ENCODE results near the gene PDIK1L. TPM values are rescaled to one million over a fixed set of nuclear protein-coding genes. Genes with fewer than 3 reads are reported as not detected.
"Not testable (repeated sequence)": the region's sequence is repeated elsewhere in the genome, so short reads cannot be mapped to it uniquely, and the experiment has no call there.

PDIK1L gene
- polyA plus RNA-seq, 1 donor from 2014 or later: 44.9 TPM

GRCh38 chr1:26093569-26093968, 18.1 kb upstream of the PDIK1L start:
- not testable (repeated sequence) for H2AFZ ChIP-seq (ENCODE audit: low read depth, low read length)

GRCh38 chr1:26094076-26094669, 17.5 kb upstream of the PDIK1L start:
- H3K9ac ChIP-seq (ENCODE audit: low read length): no peak overlapping the region
- TF ChIP-seq SMC3 (conservative IDR thresholded peaks at IDR 0.05; ENCODE audit: poor library complexity): no peak
- no peak overlapping the region for H3K4me3 ChIP-seq (ENCODE audit: low read length)
- H4K20me1 ChIP-seq (ENCODE audit: insufficient read depth): no peaks in the 10 kb centered on the region
- no peak overlapping the region for H3K27ac ChIP-seq (ENCODE audit: low read length)
- H3K36me3 ChIP-seq (ENCODE audit: insufficient read depth, low read length): no peaks in the 10 kb centered on the region
- H2AFZ ChIP-seq (ENCODE audit: low read depth, low read length): no peak overlapping the region
- H3K79me2 ChIP-seq (replicated peaks; ENCODE audit: insufficient read depth, low read length): no peaks in the 10 kb centered on the region
- no peaks in the 10 kb centered on the region for H3K9me2 ChIP-seq (ENCODE audit: insufficient read depth, low read length)
- no peak overlapping the region for H3K4me2 ChIP-seq (ENCODE audit: low read length)
- H3F3A ChIP-seq (ENCODE audit: insufficient read depth, low read length, poor library complexity, severe bottlenecking): no peaks in the 10 kb centered on the region
- H3K27me3 ChIP-seq (ENCODE audit: insufficient read depth, low read depth, low read length): no peaks in the 10 kb centered on the region
- no peaks in the 10 kb centered on the region for H3K9me3 ChIP-seq (ENCODE audit: low read length)

More at GRCh38 chr1:26093569-26093968, 18.1 kb upstream of the PDIK1L start:
- H3K9me3 ChIP-seq (ENCODE audit: low read length); H3K27me3 ChIP-seq (ENCODE audit: insufficient read depth, low read depth, low read length); H3K36me3 ChIP-seq (ENCODE audit: insufficient read depth, low read length); H3K4me3 ChIP-seq (ENCODE audit: low read length); H3K9me2 ChIP-seq (ENCODE audit: insufficient read depth, low read length); H4K20me1 ChIP-seq (ENCODE audit: insufficient read depth); H3K4me2 ChIP-seq (ENCODE audit: low read length); H3F3A ChIP-seq (ENCODE audit: insufficient read depth, low read length, poor library complexity, severe bottlenecking); H3K27ac ChIP-seq (ENCODE audit: low read length); H3K79me2 ChIP-seq (replicated peaks; ENCODE audit: insufficient read depth, low read length); H3K9ac ChIP-seq (ENCODE audit: low read length): not testable (repeated sequence)

- H3K27ac ChIP-seq (ENCODE audit: low read length): no peak overlapping the region
- H3K9me2 ChIP-seq (ENCODE audit: insufficient read depth, low read length): no peaks in the 10 kb centered on the region
- no peaks in the 10 kb centered on the region for H3K27me3 ChIP-seq (ENCODE audit: insufficient read depth, low read depth, low read length)
- no peaks in the 10 kb centered on the region for H3F3A ChIP-seq (ENCODE audit: insufficient read depth, low read length, poor library complexity, severe bottlenecking)
- H3K79me2 ChIP-seq (replicated peaks; ENCODE audit: insufficient read depth, low read length): no peaks in the 10 kb centered on the region
- no peak overlapping the region for H3K4me2 ChIP-seq (ENCODE audit: low read length)
- TF ChIP-seq RAD21 (conservative IDR thresholded peaks at IDR 0.05): no peak
- no peak for TF ChIP-seq TAF1 (IDR thresholded peaks at IDR 0.05; ENCODE audit: low read depth)
- no peak for TF ChIP-seq SMC3 (conservative IDR thresholded peaks at IDR 0.05; ENCODE audit: poor library complexity)
- no peak for TF ChIP-seq EP300 (conservative IDR thresholded peaks at IDR 0.05; ENCODE audit: poor library complexity, severe bottlenecking)
- no peak for TF ChIP-seq MXI1 (conservative IDR thresholded peaks at IDR 0.05; ENCODE audit: poor library complexity, severe bottlenecking)
- no peak for TF ChIP-seq REST (IDR thresholded peaks at IDR 0.05; ENCODE audit: borderline replicate concordance)
- TF ChIP-seq EZH2 (IDR thresholded peaks at IDR 0.05; ENCODE audit: borderline replicate concordance, insufficient read depth, low read length, poor library complexity, severe bottlenecking): no peak
- TF ChIP-seq POLR2AphosphoS5 (IDR thresholded peaks at IDR 0.05): no peak
- no peak for TF ChIP-seq CTCF (IDR thresholded peaks at IDR 0.05; ENCODE audit: poor library complexity, severe bottlenecking)
- H4K20me1 ChIP-seq (ENCODE audit: insufficient read depth): no peaks in the 10 kb centered on the region
- H3K36me3 ChIP-seq (ENCODE audit: insufficient read depth, low read length): no peaks in the 10 kb centered on the region
- H3K9ac ChIP-seq (ENCODE audit: low read length): no peak overlapping the region
- H3K4me3 ChIP-seq (ENCODE audit: low read length): no peak overlapping the region
- no peak overlapping the region for H2AFZ ChIP-seq (ENCODE audit: low read depth, low read length)
- no peaks in the 10 kb centered on the region for H3K9me3 ChIP-seq (ENCODE audit: low read length)
These were observed 16.8 kb upstream of the PDIK1L start for GRCh38 chr1:26094677-26095383.
